ENCODE data around the gene SERPINF2. TPM values are rescaled to one million over a fixed set of nuclear protein-coding genes. Genes with fewer than 3 reads are reported as not detected.
"Not testable (repeated sequence)": the region's sequence is repeated elsewhere in the genome, so short reads cannot be mapped to it uniquely, and the experiment has no call there.

SERPINF2 gene
- polyA plus RNA-seq, 1 of the 3 experiments (the other 2 are of a cell fraction): 0.26 TPM

DNA sequence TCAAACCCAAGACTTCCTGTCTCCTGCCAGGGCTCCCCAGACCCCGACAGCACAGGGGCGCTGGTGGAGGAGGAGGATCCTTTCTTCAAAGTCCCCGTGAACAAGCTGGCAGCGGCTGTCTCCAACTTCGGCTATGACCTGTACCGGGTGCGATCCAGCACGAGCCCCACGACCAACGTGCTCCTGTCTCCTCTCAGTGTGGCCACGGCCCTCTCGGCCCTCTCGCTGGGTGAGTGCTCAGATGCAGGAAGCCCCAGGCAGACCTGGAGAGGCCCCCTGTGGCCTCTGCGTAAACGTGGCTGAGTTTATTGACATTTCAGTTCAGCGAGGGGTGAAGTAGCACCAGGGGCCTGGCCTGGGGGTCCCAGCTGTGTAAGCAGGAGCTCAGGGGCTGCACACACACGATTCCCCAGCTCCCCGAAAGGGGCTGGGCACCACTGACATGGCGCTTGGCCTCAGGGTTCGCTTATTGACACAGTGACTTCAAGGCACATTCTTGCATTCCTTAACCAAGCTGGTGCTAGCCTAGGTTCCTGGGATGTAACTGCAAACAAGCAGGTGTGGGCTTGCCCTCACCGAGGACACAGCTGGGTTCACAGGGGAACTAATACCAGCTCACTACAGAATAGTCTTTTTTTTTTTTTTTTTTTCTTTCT, 27.3 kb downstream of the SERPINF2 start:
- DNase-seq: no peak
- 78% methylated on average over 6 of the region's 21 CpGs for WGBS (ENCODE audit: low lambda C conversion rate)
- no peaks in the 10 kb centered on the region for H3K27me3 ChIP-seq (ENCODE audit: insufficient read depth)
- H3K4me1 ChIP-seq (ENCODE audit: control insufficient read depth in 1 of 2, insufficient read depth in 2 of 2, low read depth in 1 of 2, low read length in 1 of 2): peaks cover 0 to 3% of the 10 kb centered on the region in 2 experiments; a peak in 1 of 4 replicates
- no peaks in the 10 kb centered on the region for H3K9me3 ChIP-seq
- H3K9ac ChIP-seq: no peak overlapping the region
- no peak overlapping the region for H3K4me2 ChIP-seq
- no peak for TF ChIP-seq CHD2 (IDR thresholded peaks at IDR 0.05; ENCODE audit: low read length, partially characterized antibody)
- TF ChIP-seq, protein P1, sequence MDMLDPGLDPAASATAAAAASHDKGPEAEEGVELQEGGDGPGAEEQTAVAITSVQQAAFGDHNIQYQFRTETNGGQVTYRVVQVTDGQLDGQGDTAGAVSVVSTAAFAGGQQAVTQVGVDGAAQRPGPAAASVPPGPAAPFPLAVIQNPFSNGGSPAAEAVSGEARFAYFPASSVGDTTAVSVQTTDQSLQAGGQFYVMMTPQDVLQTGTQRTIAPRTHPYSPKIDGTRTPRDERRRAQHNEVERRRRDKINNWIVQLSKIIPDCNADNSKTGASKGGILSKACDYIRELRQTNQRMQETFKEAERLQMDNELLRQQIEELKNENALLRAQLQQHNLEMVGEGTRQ (IDR thresholded peaks at IDR 0.05; ENCODE audit: borderline replicate concordance, low read depth, low read length): no peak
- TF ChIP-seq POLR2AphosphoS5 (IDR thresholded peaks at IDR 0.05; ENCODE audit: low read depth, low read length): no peak
- no peak for TF ChIP-seq RXRA (IDR thresholded peaks at IDR 0.05; ENCODE audit: borderline replicate concordance, low read depth)
- TF ChIP-seq TEAD4 (IDR thresholded peaks at IDR 0.05; ENCODE audit: borderline replicate concordance, insufficient read depth): no peak
- no peak for TF ChIP-seq RCOR1 (IDR thresholded peaks at IDR 0.05; ENCODE audit: low read length)
- TF ChIP-seq, protein P2, sequence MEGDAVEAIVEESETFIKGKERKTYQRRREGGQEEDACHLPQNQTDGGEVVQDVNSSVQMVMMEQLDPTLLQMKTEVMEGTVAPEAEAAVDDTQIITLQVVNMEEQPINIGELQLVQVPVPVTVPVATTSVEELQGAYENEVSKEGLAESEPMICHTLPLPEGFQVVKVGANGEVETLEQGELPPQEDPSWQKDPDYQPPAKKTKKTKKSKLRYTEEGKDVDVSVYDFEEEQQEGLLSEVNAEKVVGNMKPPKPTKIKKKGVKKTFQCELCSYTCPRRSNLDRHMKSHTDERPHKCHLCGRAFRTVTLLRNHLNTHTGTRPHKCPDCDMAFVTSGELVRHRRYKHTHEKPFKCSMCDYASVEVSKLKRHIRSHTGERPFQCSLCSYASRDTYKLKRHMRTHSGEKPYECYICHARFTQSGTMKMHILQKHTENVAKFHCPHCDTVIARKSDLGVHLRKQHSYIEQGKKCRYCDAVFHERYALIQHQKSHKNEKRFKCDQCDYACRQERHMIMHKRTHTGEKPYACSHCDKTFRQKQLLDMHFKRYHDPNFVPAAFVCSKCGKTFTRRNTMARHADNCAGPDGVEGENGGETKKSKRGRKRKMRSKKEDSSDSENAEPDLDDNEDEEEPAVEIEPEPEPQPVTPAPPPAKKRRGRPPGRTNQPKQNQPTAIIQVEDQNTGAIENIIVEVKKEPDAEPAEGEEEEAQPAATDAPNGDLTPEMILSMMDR (IDR thresholded peaks at IDR 0.05): no peak
- H3K36me3 ChIP-seq (replicated peaks in 1 of 2; ENCODE audit: control insufficient read depth in 1 of 2, insufficient read depth in 2 of 2, low read length in 1 of 2): peaks cover 0 to 3% of the 10 kb centered on the region in 2 experiments
- H3K4me3 ChIP-seq (ENCODE audit: low read depth in 2 of 2, low read length in 1 of 2): no peak overlapping the region
- H3K79me2 ChIP-seq (ENCODE audit: insufficient read depth): no peaks in the 10 kb centered on the region
- H3F3A ChIP-seq (replicated peaks; ENCODE audit: insufficient read depth): no peaks in the 10 kb centered on the region
- H3K9me2 ChIP-seq: no peaks in the 10 kb centered on the region
- no peak overlapping the region for H3K27ac ChIP-seq (ENCODE audit: low read depth in 2 of 2, low read length in 1 of 2)
- CTCF ChIA-PET: interaction anchor here (1.0 to 2.0 kb wide), 4 partner anchors 14 to 101 kb away, joined by 3 to 6 read pairs (median 4); no protein-coding TSS in a partner anchor
- no peak overlapping the region for H2AFZ ChIP-seq (ENCODE audit: low read depth)
- H4K20me1 ChIP-seq (ENCODE audit: insufficient read depth): no peaks in the 10 kb centered on the region
- POLR2A ChIA-PET: interaction anchor here (0.6 kb wide), 1 partner anchor 18 kb away, joined by 3 read pairs; no protein-coding TSS in a partner anchor

DNA sequence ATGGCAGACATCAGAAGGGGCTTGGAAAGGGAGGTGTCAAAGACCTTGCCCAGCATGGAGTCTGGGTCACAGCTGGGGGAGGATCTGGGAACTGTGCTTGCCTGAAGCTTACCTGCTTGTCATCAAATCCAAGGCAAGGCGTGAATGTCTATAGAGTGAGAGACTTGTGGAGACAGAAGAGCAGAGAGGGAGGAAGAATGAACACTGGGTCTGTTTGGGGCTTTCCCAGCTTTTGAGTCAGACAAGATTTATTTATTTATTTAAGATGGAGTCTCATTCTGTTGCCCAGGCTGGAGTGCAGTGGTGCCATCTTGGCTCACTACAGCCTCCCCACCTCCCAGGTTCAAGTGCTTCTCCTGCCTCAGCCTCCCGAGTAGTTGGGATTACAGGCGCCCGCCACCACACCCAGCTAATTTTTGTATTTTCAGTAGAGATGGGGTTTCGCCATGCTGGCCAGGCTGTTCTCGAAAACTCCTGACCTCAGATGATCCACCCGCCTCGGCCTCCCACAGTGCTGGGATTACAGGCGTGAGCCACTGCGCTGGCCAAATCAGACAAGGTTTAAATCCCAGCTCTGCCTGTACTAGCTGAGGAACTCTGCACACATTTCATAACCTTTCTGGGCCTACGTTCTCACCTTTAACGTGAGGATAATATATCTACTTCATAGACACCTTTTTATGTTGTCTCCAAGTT, 30.5 kb downstream of the SERPINF2 start:
- not testable (repeated sequence) for H3F3A ChIP-seq (replicated peaks; ENCODE audit: insufficient read depth); H2AFZ ChIP-seq (ENCODE audit: low read depth); H3K27ac ChIP-seq (ENCODE audit: low read depth in 2 of 2, low read length in 1 of 2); DNase-seq; H3K9me2 ChIP-seq; H3K4me1 ChIP-seq (ENCODE audit: control insufficient read depth in 1 of 2, insufficient read depth in 2 of 2, low read depth in 1 of 2, low read length in 1 of 2); H3K9ac ChIP-seq; H3K27me3 ChIP-seq (ENCODE audit: insufficient read depth); H4K20me1 ChIP-seq (ENCODE audit: insufficient read depth); H3K4me3 ChIP-seq (ENCODE audit: low read depth in 2 of 2, low read length in 1 of 2); H3K79me2 ChIP-seq (ENCODE audit: insufficient read depth); H3K9me3 ChIP-seq; H3K4me2 ChIP-seq
- peaks cover 7 to 24% of the 10 kb centered on the region in 2 experiments for H3K36me3 ChIP-seq (replicated peaks in 1 of 2; ENCODE audit: control insufficient read depth in 1 of 2, insufficient read depth in 2 of 2, low read length in 1 of 2)
- ChIA-PET POLR2A (interaction anchor here (0.8 kb wide), 1 partner anchor 11 kb away, joined by 3 read pairs; no protein-coding TSS in a partner anchor), CTCF (interaction anchor here (0.7 to 1.7 kb wide), 8 partner anchors 8 to 124 kb away, joined by 3 to 4 read pairs (median 3); partner anchors contain the start of gene SERPINF1)
- WGBS (ENCODE audit: low lambda C conversion rate): 94% methylated on average over 12 of the region's 12 CpGs
